Keratinocyte (primary cell): Measurements from ENCODE around the gene PTOV1.

Experiments used
- CTCF ChIP-seq, 3 experiments: IDR thresholded peaks in 1 of 3; conservative IDR thresholded peaks in 1 of 3; optimal IDR thresholded peaks in 1 of 3; 2 replicates in 2 of 3; 3 replicates in 1 of 3; pipeline versions ENCODE3 to v1.5.1; 2011; ENCODE audit warnings: low read length in 3 of 3, mild to moderate bottlenecking in 3 of 3, moderate library complexity in 2 of 3, control low read depth in 1 of 3, inconsistent platforms in 1 of 3; ENCODE audit not compliant: insufficient read depth in 2 of 3; ENCODE audit errors: extremely low read depth in 1 of 3
- EZH2 ChIP-seq: IDR thresholded peaks from one replicate; pipeline ENCODE4 v1.6.1; 2012; ENCODE audit warnings: inconsistent platforms, mild to moderate bottlenecking, low read length, moderate library complexity

GRCh38 chr19:49844138-49845095, 6.5 kb upstream of the PTOV1 start:
- TF ChIP-seq CTCF (optimal IDR thresholded peaks at IDR 0.05 in 1 of 3, IDR thresholded peaks at IDR 0.05 in 1 of 3, conservative IDR thresholded peaks at IDR 0.05 in 1 of 3; ENCODE audit: extremely low read depth in 1 of 3, insufficient read depth in 2 of 3, low read length in 3 of 3) = no peak
- TF ChIP-seq EZH2 = no peak
